GM10266 (cell line): ENCODE results near the gene LCN12.

Experiments used
- DNase-seq: peaks from one replicate; pipeline ENCODE4 v3.0.0; 2012; ENCODE audit errors: extremely low spot score
- TF ChIP-seq, protein P1 (sequence below): IDR thresholded peaks from 2 replicates; pipeline ENCODE4 v1.5.1; 2012; ENCODE audit warnings: mild to moderate bottlenecking, low read depth; ENCODE audit not compliant: control insufficient read depth, insufficient read depth; ENCODE audit errors: missing control alignments

The LCN12 gene

DNA sequence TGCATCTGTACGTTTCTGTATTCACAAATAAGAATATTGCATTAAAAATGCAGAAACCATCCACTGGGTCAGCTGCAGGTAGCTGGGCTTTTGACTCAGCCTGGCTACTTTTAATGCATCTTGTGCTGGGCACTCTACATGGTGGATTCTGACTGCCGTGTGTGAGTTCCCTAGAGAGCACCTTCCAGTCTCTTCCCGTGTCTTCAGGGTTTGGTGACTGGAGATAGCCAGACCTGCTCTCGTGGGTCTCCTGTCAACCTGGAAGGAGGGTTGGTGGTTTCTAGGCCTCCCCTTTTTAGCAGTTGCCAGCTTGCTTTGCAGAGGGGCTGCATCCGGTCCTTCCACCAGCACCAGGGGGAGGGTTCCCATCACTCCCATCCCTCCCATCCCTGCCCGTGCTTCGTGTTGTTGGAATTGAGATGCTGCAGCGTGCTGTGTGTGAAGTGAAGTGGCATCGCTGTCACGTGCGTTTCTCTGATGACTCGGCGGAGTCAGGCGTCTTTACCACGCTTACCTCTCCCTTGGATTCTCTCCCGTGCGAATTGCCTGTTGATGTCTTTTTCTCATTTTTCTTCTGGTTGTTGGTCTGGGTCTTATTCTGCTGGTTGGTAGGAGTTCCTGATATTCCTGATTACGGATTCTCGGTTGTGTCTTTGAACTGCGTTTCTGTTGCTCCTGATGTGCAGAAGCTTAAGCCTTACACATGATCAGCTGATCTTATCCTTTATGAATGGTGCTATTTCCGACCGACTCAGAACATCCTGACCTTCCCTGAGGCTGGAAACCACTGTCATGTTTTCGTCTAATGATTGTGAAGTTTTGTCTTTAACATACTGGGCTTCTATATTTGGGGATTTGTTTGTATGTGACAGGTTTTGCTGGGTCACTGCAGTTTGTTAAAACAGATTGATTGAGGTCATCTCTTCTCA is 24.5 kb upstream of the LCN12 start:
- no peak for DNase-seq
- TF ChIP-seq, protein P1, sequence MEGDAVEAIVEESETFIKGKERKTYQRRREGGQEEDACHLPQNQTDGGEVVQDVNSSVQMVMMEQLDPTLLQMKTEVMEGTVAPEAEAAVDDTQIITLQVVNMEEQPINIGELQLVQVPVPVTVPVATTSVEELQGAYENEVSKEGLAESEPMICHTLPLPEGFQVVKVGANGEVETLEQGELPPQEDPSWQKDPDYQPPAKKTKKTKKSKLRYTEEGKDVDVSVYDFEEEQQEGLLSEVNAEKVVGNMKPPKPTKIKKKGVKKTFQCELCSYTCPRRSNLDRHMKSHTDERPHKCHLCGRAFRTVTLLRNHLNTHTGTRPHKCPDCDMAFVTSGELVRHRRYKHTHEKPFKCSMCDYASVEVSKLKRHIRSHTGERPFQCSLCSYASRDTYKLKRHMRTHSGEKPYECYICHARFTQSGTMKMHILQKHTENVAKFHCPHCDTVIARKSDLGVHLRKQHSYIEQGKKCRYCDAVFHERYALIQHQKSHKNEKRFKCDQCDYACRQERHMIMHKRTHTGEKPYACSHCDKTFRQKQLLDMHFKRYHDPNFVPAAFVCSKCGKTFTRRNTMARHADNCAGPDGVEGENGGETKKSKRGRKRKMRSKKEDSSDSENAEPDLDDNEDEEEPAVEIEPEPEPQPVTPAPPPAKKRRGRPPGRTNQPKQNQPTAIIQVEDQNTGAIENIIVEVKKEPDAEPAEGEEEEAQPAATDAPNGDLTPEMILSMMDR: no peak

GRCh38 chr9:136928591-136928990 is 23.5 kb upstream of the LCN12 start:
- TF ChIP-seq, protein P1: no peak
- DNase-seq: no peak

GRCh38 chr9:136930014-136930413 is 22.1 kb upstream of the LCN12 start:
- TF ChIP-seq, protein P1: no peak
- DNase-seq: no peak

- DNase-seq: no peak
- TF ChIP-seq, protein P1: no peak
Measured at GRCh38 chr9:136931611-136932130, 20.4 kb upstream of the LCN12 start.

GRCh38 chr9:136934277-136934676 is 17.8 kb upstream of the LCN12 start:
- DNase-seq: no peak
- TF ChIP-seq, protein P1: no peak

DNA sequence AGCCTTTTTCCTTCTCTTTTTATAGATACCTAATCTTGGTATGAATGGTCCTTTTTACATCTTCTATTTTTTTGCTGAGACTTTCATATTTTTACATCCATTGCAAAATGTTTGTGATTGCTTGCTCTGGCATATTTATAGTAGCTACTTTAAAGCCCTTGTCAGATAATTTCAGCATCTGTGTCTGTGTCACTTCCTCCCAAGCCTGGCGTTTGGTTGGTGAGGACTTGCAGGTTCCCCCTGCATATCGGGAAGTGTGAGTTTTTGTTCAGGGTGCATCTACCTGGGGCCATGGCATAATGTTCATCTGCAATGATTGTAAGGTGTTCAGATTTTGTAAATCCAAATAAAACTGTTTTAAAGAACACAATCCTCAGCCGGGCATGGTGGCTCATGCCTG is 16.4 kb upstream of the LCN12 start:
- TF ChIP-seq, protein P1: no peak
- DNase-seq: no peak

DNA sequence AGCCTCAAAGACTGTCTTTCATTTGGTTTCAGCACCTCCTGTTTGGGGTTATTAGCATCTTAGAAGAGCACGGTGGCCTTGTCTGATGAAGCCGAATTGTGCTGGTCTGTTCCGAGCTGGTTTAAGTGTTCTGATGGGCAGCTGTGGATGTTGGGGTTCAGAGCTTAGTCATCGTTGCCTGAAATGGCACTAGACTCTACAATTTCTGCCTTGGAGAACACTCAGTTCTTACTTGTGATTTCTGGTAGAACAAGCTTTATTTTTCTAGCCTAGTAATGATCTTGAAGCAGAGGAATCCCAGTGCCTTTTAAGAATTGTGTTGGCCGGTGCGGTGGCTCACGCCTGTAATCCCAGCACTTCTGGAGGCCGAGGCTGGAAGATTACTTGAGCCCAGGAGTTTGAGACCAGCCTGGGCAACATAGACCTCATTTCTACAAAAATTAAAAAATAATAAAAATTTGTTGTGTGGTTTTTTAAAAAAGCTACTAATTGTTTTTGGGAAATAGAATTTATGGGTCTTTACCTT is 15.4 kb upstream of the LCN12 start:
- DNase-seq: no peak
- TF ChIP-seq, protein P1: no peak
